Heart left ventricle (tissue), 13 donors: Measurements from ENCODE around the gene PRPF6.

ENCODE experiments used
- CTCF ChIP-seq, 12 donors: fragments of 200-600 bp; sonication (generic) in 4 of 12; IDR thresholded peaks; one replicate each; pipeline versions ENCODE4 v1.5.0 to v1.8.0; 2018 to 2022; ENCODE audit warnings: antibody characterized with exemption in 12 of 12, mild to moderate bottlenecking in 5 of 12
- POLR2A ChIP-seq, 2 donors: fragments of 450-650 bp; IDR thresholded peaks; one replicate each; pipeline ENCODE4 v1.6.1; 2017; ENCODE audit warnings: antibody characterized with exemption in 2 of 2, mild to moderate bottlenecking in 2 of 2, moderate library complexity in 2 of 2
- donor health status: ischemic (EF 13 %, LVEDD 7.1; RV severe dilation, severe dysfunction).
- donor health status: DM: no; HTN: yes; CAD: no.
- donor health status: DM: no; HTN: no; CAD: no.
- donor health status: ischemic (EF 25% LVEDD 6.9; RV normal size, moderate dysfunction).
- donor health status: ischemic (EF 25% LVEDD 5.7; RV mildly dilated, moderate dysfunction).
- donor health status: ischemic (EF 35%, LVEDD 5.7; RV mildly dilated, moderate dysfunction).
- donor health status: nonischemic (EF 11% LVEDD 7.7; RV severe dilation, severe dysfunction).
- donor health status: DM: yes; HTN: yes; CAD: no.
- donor health status: PGD.
- donor health status: ischemic (EF 29% LVEDD 5.4; RV normal size, mild dysfunction).
- donor health status: nonischemic (EF 23%, LVEDD 6.1; RV moderate dilation, normal function).

- TF ChIP-seq CTCF (IDR thresholded peaks at IDR 0.05) (no peak), POLR2A (IDR thresholded peaks at IDR 0.05) (no peak)
These were observed 7.8 kb upstream of the PRPF6 start for GRCh38 chr20:63973160-63973479.
